Amniotic stem cell (primary cell): Measurements from ENCODE around the gene DNAJC5.
"Not testable (repeated sequence)": the region's sequence is repeated elsewhere in the genome, so short reads cannot be mapped to it uniquely, and the experiment has no call there.

Source experiments
- DNase-seq: peaks from one replicate; lab custom pipeline; 2025; lab: John Stamatoyannopoulos, UW

Gene DNAJC5

GRCh38 chr20:63894358-63895201, at the start of gene DNAJC5:
TSS of gene DNAJC5 (plus strand) at chr20:63895126. CDS start at chr20:63928346, 33,220 bp downstream.
- DNase-seq: peak; percentile 82

- DNase-seq: no peak
These were observed 48.7 kb upstream of the DNAJC5 start for GRCh38 chr20:63846128-63846771.

GRCh38 chr20:63846888-63847236, 48.1 kb upstream of the DNAJC5 start:
- no peak for DNase-seq

- no peak for DNase-seq
These were observed 47.5 kb upstream of the DNAJC5 start for GRCh38 chr20:63847237-63848002.

GRCh38 chr20:63848003-63848911, 46.7 kb upstream of the DNAJC5 start:
- no peak for DNase-seq

- no peak for DNase-seq
These were observed 44.0 kb upstream of the DNAJC5 start for GRCh38 chr20:63850689-63851547.

GRCh38 chr20:63851548-63851943, 43.4 kb upstream of the DNAJC5 start:
- DNase-seq: not testable (repeated sequence)

- not testable (repeated sequence) for DNase-seq
These were observed 41.2 kb upstream of the DNAJC5 start for GRCh38 chr20:63853733-63854068.

GRCh38 chr20:63854069-63854765, 40.7 kb upstream of the DNAJC5 start:
- DNase-seq: no peak

GRCh38 chr20:63854766-63855362, 40.1 kb upstream of the DNAJC5 start:
- no peak for DNase-seq

GRCh38 chr20:63855363-63856097, 39.4 kb upstream of the DNAJC5 start:
- DNase-seq: no peak

- no peak for DNase-seq
These were observed 38.8 kb upstream of the DNAJC5 start for GRCh38 chr20:63856098-63856511.

- DNase-seq: no peak
These were observed 37.0 kb upstream of the DNAJC5 start for GRCh38 chr20:63857764-63858392.

- no peak for DNase-seq
These were observed 36.3 kb upstream of the DNAJC5 start for GRCh38 chr20:63858393-63859165.

GRCh38 chr20:63859166-63859699, 35.7 kb upstream of the DNAJC5 start:
- no peak for DNase-seq

- no peak for DNase-seq
These were observed 34.4 kb upstream of the DNAJC5 start for GRCh38 chr20:63860325-63861051.
